HepG2 (cell line): ENCODE results near the gene GPN2. TPM values are rescaled to one million over a fixed set of nuclear protein-coding genes. Genes with fewer than 3 reads are reported as not detected.

ENCODE experiments used
- AGO1 ChIP-seq: fragments of 200-400 bp; formaldehyde crosslinking; IDR thresholded peaks from 2 replicates; pipeline ENCODE4 v1.6.1; 2017; ENCODE audit warnings: mild to moderate bottlenecking, low read depth, low read length, moderate library complexity; ENCODE audit not compliant: poor library complexity, severe bottlenecking
- BRF2 ChIP-seq: sonication (generic); formaldehyde crosslinking; IDR thresholded peaks from 2 replicates; pipeline ENCODE4 v1.8.1; 2022; ENCODE audit warnings: mild to moderate bottlenecking, missing genetic modification reagents
- ETV5 ChIP-seq: IDR thresholded peaks from 2 replicates; pipeline ENCODE4 v1.6.1; 2018; ENCODE audit warnings: missing biosample characterization, missing genetic modification reagents, inconsistent platforms, borderline replicate concordance
- ETV6 ChIP-seq: sonication (generic); formaldehyde crosslinking; conservative IDR thresholded peaks from 2 replicates; pipeline ENCODE4 v1.4.0; 2020; ENCODE audit warnings: missing genetic modification reagents
- HES4 ChIP-seq: sonication (generic); formaldehyde crosslinking; IDR thresholded peaks from 2 replicates; pipeline ENCODE4 v1.9.0; 2021; ENCODE audit warnings: mild to moderate bottlenecking, missing genetic modification reagents, borderline replicate concordance
- IRX3 ChIP-seq: sonication (generic); formaldehyde crosslinking; IDR thresholded peaks from 2 replicates; pipeline ENCODE4 v1.8.1; 2023; ENCODE audit warnings: mild to moderate bottlenecking, low read depth, missing genetic modification reagents, borderline replicate concordance
- KAT8 ChIP-seq: IDR thresholded peaks from 2 replicates; pipeline ENCODE4 v1.6.1; 2016; ENCODE audit warnings: missing genetic modification reagents, missing compliant biosample characterization
- MEIS2 ChIP-seq: sonication (generic); formaldehyde crosslinking; IDR thresholded peaks from 2 replicates; pipeline ENCODE4 v1.9.0; 2021; ENCODE audit warnings: mild to moderate bottlenecking, missing genetic modification reagents
- PRPF4 ChIP-seq: fragments of 200-400 bp; formaldehyde crosslinking; IDR thresholded peaks from 2 replicates; pipeline ENCODE4 v1.6.1; 2016; ENCODE audit warnings: low read length, low read depth; ENCODE audit not compliant: poor library complexity, severe bottlenecking
- RBAK ChIP-seq: sonication (generic); formaldehyde crosslinking; IDR thresholded peaks from 2 replicates; pipeline ENCODE4 v1.5.1; 2020; ENCODE audit warnings: mild to moderate bottlenecking, missing genetic modification reagents
- REXO4 ChIP-seq: sonication (generic); formaldehyde crosslinking; IDR thresholded peaks from 2 replicates; pipeline ENCODE4 v1.8.0; 2022; ENCODE audit warnings: missing genetic modification reagents, mild to moderate bottlenecking, borderline replicate concordance
- RFXAP ChIP-seq: sonication (generic); formaldehyde crosslinking; IDR thresholded peaks from 2 replicates; pipeline ENCODE4 v1.4.0; 2020; ENCODE audit warnings: missing genetic modification reagents, borderline replicate concordance
- SNAPC2 ChIP-seq: sonication (generic); formaldehyde crosslinking; IDR thresholded peaks from 2 replicates; pipeline ENCODE4 v1.8.1; 2022; ENCODE audit warnings: mild to moderate bottlenecking, missing genetic modification reagents
- SUZ12 ChIP-seq: fragments of 150-350 bp; IDR thresholded peaks from 2 replicates; pipeline ENCODE4 v1.6.1; 2014; ENCODE audit warnings: low read depth, low read length
- TCF7L2 ChIP-seq: IDR thresholded peaks from 2 replicates; pipeline ENCODE4 v1.6.1; 2011; ENCODE audit warnings: mild to moderate bottlenecking, low read depth, low read length, moderate library complexity
- TEAD2 ChIP-seq: sonication (generic); formaldehyde crosslinking; IDR thresholded peaks from 2 replicates; pipeline ENCODE4 v1.9.0; 2021; ENCODE audit warnings: missing genetic modification reagents
- TFDP1 ChIP-seq: IDR thresholded peaks from 2 replicates; pipeline ENCODE4 v1.6.1; 2016; ENCODE audit warnings: missing compliant biosample characterization, missing genetic modification reagents, borderline replicate concordance
- THRA ChIP-seq: sonication (generic); formaldehyde crosslinking; IDR thresholded peaks from 2 replicates; pipeline ENCODE4 v1.4.0; 2020; ENCODE audit warnings: missing genetic modification reagents, borderline replicate concordance
- ZNF101 ChIP-seq: sonication (generic); formaldehyde crosslinking; IDR thresholded peaks from 2 replicates; pipeline ENCODE4 v1.4.0; 2020; ENCODE audit warnings: mild to moderate bottlenecking, low read depth, missing genetic modification reagents, borderline replicate concordance
- ZNF3 ChIP-seq: IDR thresholded peaks from 2 replicates; pipeline ENCODE4 v1.7.0; 2017; ENCODE audit warnings: inconsistent platforms
- ZNF335 ChIP-seq: sonication (generic); formaldehyde crosslinking; IDR thresholded peaks from 2 replicates; pipeline ENCODE4 v1.4.0; 2020; ENCODE audit warnings: missing genetic modification reagents
- ZNF709 ChIP-seq: sonication (generic); formaldehyde crosslinking; IDR thresholded peaks from 2 replicates; pipeline ENCODE4 v1.5.0; 2020; ENCODE audit warnings: mild to moderate bottlenecking, missing genetic modification reagents
- ZNF740 ChIP-seq: sonication (generic); formaldehyde crosslinking; IDR thresholded peaks from 2 replicates; pipeline ENCODE4 v1.4.0; 2020; ENCODE audit warnings: missing genetic modification reagents
- ZNF83 ChIP-seq: sonication (generic); formaldehyde crosslinking; IDR thresholded peaks from 2 replicates; pipeline ENCODE4 v1.4.0; 2020; ENCODE audit warnings: missing genetic modification reagents, mild to moderate bottlenecking, borderline replicate concordance
- polyA plus RNA-seq, 8 experiments: library from polyadenylated mRNA; depleted of rRNA in 3 of 8; stranded (reverse) in 7 of 8; unstranded in 1 of 8; fragments of >200 nt; fragmentation: Illumina TruSeq in 4 of 8; extraction: Trizol in 4 of 8; gene quantifications; 2 replicates each; pipeline versions ENCODE4 v1.2.1 to v1.2.3, GENCODE V29; 2011 to 2016; ENCODE audit warnings: low read depth in 4 of 8, missing spikeins in 1 of 8, mixed read lengths in 1 of 8; ENCODE audit not compliant: insufficient read depth in 1 of 8
- total RNA-seq, 5 experiments: library from RNA; depleted of rRNA; stranded (reverse); fragments of >200 nt; fragmentation: Illumina TruSeq; extraction: Trizol; gene quantifications; 2 replicates each; pipeline ENCODE4 v1.2.3, GENCODE V29; 2016; ENCODE audit warnings: low read depth in 1 of 5

Gene GPN2
- total and polyA plus RNA-seq, 2 of the 13 experiments (the other 11 are each of a cell fraction or from before 2014, with no cell fraction given): 19.3 to 38.9 TPM

GRCh38 chr1:26900001-26900814 is 10.1 kb upstream of the GPN2 start, which contains the start of gene GPATCH3 (continued):
- peak; percentile 72; the same call in 1 of the 2 replicates for TF ChIP-seq BRF2 (CRISPR knock-in tag)
- peak; percentile 83; the same call in 1 of the 2 replicates for TF ChIP-seq IRX3
- TF ChIP-seq REXO4 (CRISPR knock-in tag): no peak
- peak; percentile 77; the same call in 1 of the 2 replicates for TF ChIP-seq SNAPC2 (CRISPR knock-in tag)
- peak; percentile 62; the same call in 1 of the 2 replicates for TF ChIP-seq ZNF335 (CRISPR knock-in tag)
- peak; percentile 99 for TF ChIP-seq KAT8 (CRISPR knock-in tag)
- TF ChIP-seq MEIS2 (CRISPR knock-in tag): peak; percentile 73; the same call in 1 of the 2 replicates
- no peak; the same call in 1 of the 2 replicates for TF ChIP-seq HES4 (CRISPR knock-in tag)
- peak; percentile 50 for TF ChIP-seq AGO1
- TF ChIP-seq ZNF83: no peak
- no peak for TF ChIP-seq THRA (CRISPR knock-in tag)
- TF ChIP-seq ETV6: no peak; the same call in 1 of the 2 replicates
- no peak for TF ChIP-seq RBAK (CRISPR knock-in tag)
- TF ChIP-seq ZNF101 (CRISPR knock-in tag): no peak
- no peak for TF ChIP-seq ZNF3 (CRISPR knock-in tag)
- TF ChIP-seq TCF7L2: no peak
- TF ChIP-seq ZNF709: 0 out of 2 replicates have a peak, but pooled peaks have one; percentile 65
- TF ChIP-seq TEAD2 (CRISPR knock-in tag): no peak
- no peak; the same call in 1 of the 2 replicates for TF ChIP-seq TFDP1 (CRISPR knock-in tag)
- TF ChIP-seq ETV5 (CRISPR knock-in tag): peak; percentile 28; the same call in 1 of the 2 replicates
- no peak for TF ChIP-seq SUZ12
- peak; percentile 73; the same call in 1 of the 2 replicates for TF ChIP-seq RFXAP (CRISPR knock-in tag)
- TF ChIP-seq PRPF4: no peak
- TF ChIP-seq ZNF740 (CRISPR knock-in tag): no peak
